GM18507 (cell line): ENCODE measurements around the gene ZRANB1.

Source experiments
- DNase-seq: peaks from one replicate; pipeline ENCODE4 v3.0.0; 2011; ENCODE audit warnings: low read depth; ENCODE audit not compliant: insufficient read length; ENCODE audit errors: extremely low spot score
- FAIRE-seq: peaks from 2 replicates; lab custom pipeline; 2011; peaks lifted over from hg19 to GRCh38; lab: Jason Lieb, UNC

ZRANB1 gene

GRCh38 chr10:125001313-125002046 lies 59.6 kb downstream of the ZRANB1 start:
- no peak for DNase-seq
- no peak for FAIRE-seq

- FAIRE-seq (no peak), DNase-seq (no peak)
These were observed 60.1 kb downstream of the ZRANB1 start for GRCh38 chr10:125002047-125002422.

GRCh38 chr10:125002423-125003145 lies 60.7 kb downstream of the ZRANB1 start:
- no peak for FAIRE-seq
- DNase-seq: no peak

- no peak for DNase-seq
- FAIRE-seq: no peak
These were observed 61.4 kb downstream of the ZRANB1 start for GRCh38 chr10:125003146-125003900.

- FAIRE-seq (no peak), DNase-seq (no peak)
These were observed 62.1 kb downstream of the ZRANB1 start for GRCh38 chr10:125003901-125004467.

- FAIRE-seq: no peak
- no peak for DNase-seq
These were observed 62.8 kb downstream of the ZRANB1 start for GRCh38 chr10:125004571-125005311.

- no peak for DNase-seq
- no peak for FAIRE-seq
These were observed 63.6 kb downstream of the ZRANB1 start for GRCh38 chr10:125005312-125006187.

GRCh38 chr10:125006188-125006680 lies 64.3 kb downstream of the ZRANB1 start:
- FAIRE-seq (no peak), DNase-seq (no peak)

- FAIRE-seq (no peak), DNase-seq (no peak)
These were observed 65.1 kb downstream of the ZRANB1 start for GRCh38 chr10:125006921-125007426.

- DNase-seq (no peak), FAIRE-seq (no peak)
These were observed 65.5 kb downstream of the ZRANB1 start for GRCh38 chr10:125007436-125007835.

- FAIRE-seq: no peak
- no peak for DNase-seq
These were observed 67.0 kb downstream of the ZRANB1 start for GRCh38 chr10:125008689-125009638.

GRCh38 chr10:125009661-125010161 lies 67.8 kb downstream of the ZRANB1 start:
- no peak for DNase-seq
- no peak for FAIRE-seq

- no peak for DNase-seq
- FAIRE-seq: no peak
These were observed 68.4 kb downstream of the ZRANB1 start for GRCh38 chr10:125010362-125010761.

- FAIRE-seq (no peak), DNase-seq (no peak)
These were observed 69.4 kb downstream of the ZRANB1 start for GRCh38 chr10:125011171-125011925.

- no peak for DNase-seq
- no peak for FAIRE-seq
These were observed 70.2 kb downstream of the ZRANB1 start for GRCh38 chr10:125011926-125012705.
